Measurements from ENCODE around the gene CDK15.

The CDK15 gene

GRCh38 chr2:201931951-201932350 lies 125.6 kb downstream of the CDK15 start:
- H3K27ac ChIP-seq, result no peak overlapping the region
- no peak overlapping the region for H3K4me2 ChIP-seq (ENCODE audit: low read length)
- H2AFZ ChIP-seq, result no peak overlapping the region
- H3K9me3 ChIP-seq (ENCODE audit: control insufficient read depth, low read length), result no peaks in the 10 kb centered on the region
- H3K36me3 ChIP-seq (ENCODE audit: control insufficient read depth, insufficient read depth, low read length), result no peaks in the 10 kb centered on the region
- H3K4me1 ChIP-seq, result no peaks in the 10 kb centered on the region
- no peak overlapping the region for H3K4me3 ChIP-seq (ENCODE audit: low read depth, low read length)
- no peaks in the 10 kb centered on the region for H3K27me3 ChIP-seq (ENCODE audit: control insufficient read depth, insufficient read depth, low read length)
- no peaks in the 10 kb centered on the region for H3K79me2 ChIP-seq
- no peak overlapping the region for H3K9ac ChIP-seq
- no peak for TF ChIP-seq CTCF (IDR thresholded peaks at IDR 0.05)

GRCh38 chr2:201932511-201932910 lies 126.2 kb downstream of the CDK15 start:
- H3K9ac ChIP-seq, result no peak overlapping the region
- no peak overlapping the region for H2AFZ ChIP-seq
- no peak for TF ChIP-seq CTCF (IDR thresholded peaks at IDR 0.05)
- no peak overlapping the region for H3K4me2 ChIP-seq (ENCODE audit: low read length)
- no peaks in the 10 kb centered on the region for H3K36me3 ChIP-seq (ENCODE audit: control insufficient read depth, insufficient read depth, low read length)
- H3K79me2 ChIP-seq, result no peaks in the 10 kb centered on the region
- no peak overlapping the region for H3K27ac ChIP-seq
- H3K4me1 ChIP-seq, result no peaks in the 10 kb centered on the region
- no peaks in the 10 kb centered on the region for H3K9me3 ChIP-seq (ENCODE audit: control insufficient read depth, low read length)
- no peak overlapping the region for H3K4me3 ChIP-seq (ENCODE audit: low read depth, low read length)
- no peaks in the 10 kb centered on the region for H3K27me3 ChIP-seq (ENCODE audit: control insufficient read depth, insufficient read depth, low read length)

- H3K27ac ChIP-seq, result no peak overlapping the region
- no peak overlapping the region for H3K9ac ChIP-seq
- no peaks in the 10 kb centered on the region for H3K4me1 ChIP-seq
- no peak for TF ChIP-seq CTCF (IDR thresholded peaks at IDR 0.05)
- H3K27me3 ChIP-seq (ENCODE audit: control insufficient read depth, insufficient read depth, low read length), result no peaks in the 10 kb centered on the region
- no peak overlapping the region for H3K4me2 ChIP-seq (ENCODE audit: low read length)
- H2AFZ ChIP-seq, result no peak overlapping the region
- H3K36me3 ChIP-seq (ENCODE audit: control insufficient read depth, insufficient read depth, low read length), result no peaks in the 10 kb centered on the region
- no peaks in the 10 kb centered on the region for H3K9me3 ChIP-seq (ENCODE audit: control insufficient read depth, low read length)
- no peak overlapping the region for H3K4me3 ChIP-seq (ENCODE audit: low read depth, low read length)
- H3K79me2 ChIP-seq, result no peaks in the 10 kb centered on the region
Measured at GRCh38 chr2:201933792-201934237, 127.5 kb downstream of the CDK15 start.

- Histone ChIP-seq H3K79me2 (no peaks in the 10 kb centered on the region), H3K4me1 (peaks cover 6% of the 10 kb centered on the region), H3K27ac (no peak overlapping the region), H2AFZ (no peak overlapping the region), H3K9me3 (ENCODE audit: control insufficient read depth, low read length) (no peaks in the 10 kb centered on the region), H3K4me2 (ENCODE audit: low read length) (no peak overlapping the region), H3K9ac (no peak overlapping the region), H3K36me3 (ENCODE audit: control insufficient read depth, insufficient read depth, low read length) (no peaks in the 10 kb centered on the region), H3K27me3 (ENCODE audit: control insufficient read depth, insufficient read depth, low read length) (no peaks in the 10 kb centered on the region), H3K4me3 (ENCODE audit: low read depth, low read length) (no peak overlapping the region)
- TF ChIP-seq CTCF (IDR thresholded peaks at IDR 0.05), result no peak
Measured at GRCh38 chr2:201936817-201937216, 130.5 kb downstream of the CDK15 start.

- no peaks in the 10 kb centered on the region for H3K36me3 ChIP-seq (ENCODE audit: control insufficient read depth, insufficient read depth, low read length)
- no peak overlapping the region for H2AFZ ChIP-seq
- no peak overlapping the region for H3K4me3 ChIP-seq (ENCODE audit: low read depth, low read length)
- no peaks in the 10 kb centered on the region for H3K9me3 ChIP-seq (ENCODE audit: control insufficient read depth, low read length)
- H3K79me2 ChIP-seq, result no peaks in the 10 kb centered on the region
- TF ChIP-seq CTCF (IDR thresholded peaks at IDR 0.05), result no peak
- no peaks in the 10 kb centered on the region for H3K27me3 ChIP-seq (ENCODE audit: control insufficient read depth, insufficient read depth, low read length)
- peaks cover 6% of the 10 kb centered on the region for H3K4me1 ChIP-seq
- H3K4me2 ChIP-seq (ENCODE audit: low read length), result no peak overlapping the region
- no peak overlapping the region for H3K27ac ChIP-seq
- H3K9ac ChIP-seq, result no peak overlapping the region
Measured at GRCh38 chr2:201937343-201937742, 131.0 kb downstream of the CDK15 start.

Measured in parathyroid adenoma (tissue), 2 donors.